GM19238 (cell line): ENCODE data around the gene MED9.
"Not testable (repeated sequence)": the region's sequence is repeated elsewhere in the genome, so short reads cannot be mapped to it uniquely, and the experiment has no call there.

Experiments
- DNase-seq: peaks from one replicate; pipeline ENCODE4 v3.0.0; 2011; ENCODE audit warnings: low spot score; ENCODE audit not compliant: insufficient read length

Gene MED9

GRCh38 chr17:17454700-17455099 is 22.1 kb upstream of the MED9 start:
- DNase-seq: not testable (repeated sequence)

GRCh38 chr17:17455173-17455572 is 21.6 kb upstream of the MED9 start:
- DNase-seq: no peak

- DNase-seq: no peak
These were observed 20.5 kb upstream of the MED9 start for GRCh38 chr17:17456251-17456650.

GRCh38 chr17:17457680-17458079 is 19.1 kb upstream of the MED9 start:
- DNase-seq: no peak

GRCh38 chr17:17460038-17460437 is 16.8 kb upstream of the MED9 start:
- no peak for DNase-seq

GRCh38 chr17:17462048-17462824 is 14.6 kb upstream of the MED9 start:
- DNase-seq: no peak

GRCh38 chr17:17463821-17464220 is 13.0 kb upstream of the MED9 start:
- no peak for DNase-seq

- DNase-seq: not testable (repeated sequence)
These were observed 10.9 kb upstream of the MED9 start for GRCh38 chr17:17465878-17466277.

GRCh38 chr17:17466511-17466910 is 10.3 kb upstream of the MED9 start:
- DNase-seq: no peak

- DNase-seq: no peak
These were observed 9.8 kb upstream of the MED9 start for GRCh38 chr17:17467016-17467415.

GRCh38 chr17:17467720-17468119 is 9.1 kb upstream of the MED9 start:
- DNase-seq: no peak

- no peak for DNase-seq
These were observed 8.4 kb upstream of the MED9 start for GRCh38 chr17:17468217-17469010.

GRCh38 chr17:17469358-17469757 is 7.4 kb upstream of the MED9 start:
- DNase-seq: no peak

GRCh38 chr17:17469996-17470395 is 6.8 kb upstream of the MED9 start:
- no peak for DNase-seq

- no peak for DNase-seq
These were observed 4.4 kb upstream of the MED9 start for GRCh38 chr17:17472333-17472920.

GRCh38 chr17:17474341-17474740 is 2.5 kb upstream of the MED9 start:
- no peak for DNase-seq

- no peak for DNase-seq
These were observed 2.4 kb downstream of the MED9 start for GRCh38 chr17:17479209-17479608.

GRCh38 chr17:17480593-17481148 is 3.9 kb downstream of the MED9 start:
- no peak for DNase-seq

- no peak for DNase-seq
These were observed 5.1 kb downstream of the MED9 start for GRCh38 chr17:17481860-17482259.

GRCh38 chr17:17484451-17484899 is 7.7 kb downstream of the MED9 start:
- no peak for DNase-seq

- DNase-seq: no peak
These were observed 8.6 kb downstream of the MED9 start for GRCh38 chr17:17485420-17485819.

- DNase-seq: not testable (repeated sequence)
These were observed 9.6 kb downstream of the MED9 start for GRCh38 chr17:17486416-17486815.
